ENCODE results near the gene NPPB. TPM values are rescaled to one million over a fixed set of nuclear protein-coding genes. Genes with fewer than 3 reads are reported as not detected.
"Not testable (repeated sequence)": the region's sequence is repeated elsewhere in the genome, so short reads cannot be mapped to it uniquely, and the experiment has no call there.

Gene NPPB
- total RNA-seq: not detected
- 10 to 100 TPM in 1 of 2 donors, under 1 TPM in 1; 0.87 to 25.7 TPM for polyA plus RNA-seq
- long read RNA-seq, donor 1, partial matches to known transcripts: 0 of 2 reads
- long read RNA-seq, donor 1, other reads (novel, unspliced or antisense): 2 of 2 reads
- long read RNA-seq, donor 2, partial matches to known transcripts: 0 of 4 reads
- long read RNA-seq, donor 2, other reads (novel, unspliced or antisense): 1 of 4 reads

GRCh38 chr1:11858613-11858967 lies at the start of gene NPPB:
TSS of gene NPPB (minus strand) at chr1:11858945. CDS start at chr1:11858833, 112 bp downstream.
- H3K4me1 ChIP-seq (ENCODE audit: control insufficient read depth in 1 of 2, insufficient read depth in 2 of 2, low read length in 2 of 2): no peaks in the 10 kb centered on the region
- intact Hi-C loops (cut with DNase I): loop anchor here in 1 of 2 donors (10.0 kb wide), 1 partner anchor 534 kb away; no protein-coding TSS in a partner anchor
- no peak for ATAC-seq (ENCODE audit: low FRiP score)
- no peak for DNase-seq
- H3K4me3 ChIP-seq (ENCODE audit: low read length in 2 of 2): no peak within 1 kb of the TSS
- 18 to 19% methylated on average over 16 of the region's 16 CpGs for WGBS, 2 donors
- H3K9me3 ChIP-seq (ENCODE audit: control insufficient read depth, low read length): no peaks in the 10 kb centered on the region
- H3K27ac ChIP-seq (ENCODE audit: low read depth in 1 of 2, low read length in 2 of 2): no peak within 1 kb of the TSS
- H3K36me3 ChIP-seq (ENCODE audit: control insufficient read depth in 1 of 2, insufficient read depth in 2 of 2, low read length in 1 of 2): no peaks in the 10 kb centered on the region
- H3K27me3 ChIP-seq (ENCODE audit: control insufficient read depth in 1 of 2, insufficient read depth in 2 of 2, low read length in 1 of 2): no peaks in the 10 kb centered on the region

GRCh38 chr1:11908095-11908675 lies 49.4 kb upstream of the NPPB start:
- Histone ChIP-seq H3K36me3 (ENCODE audit: control insufficient read depth in 1 of 2, insufficient read depth in 2 of 2, low read length in 1 of 2) (no peaks in the 10 kb centered on the region), H3K9me3 (ENCODE audit: control insufficient read depth, low read length) (no peaks in the 10 kb centered on the region), H3K4me3 (ENCODE audit: low read length in 2 of 2) (peak overlapping the region; percentile 43 to 59), H3K4me1 (ENCODE audit: control insufficient read depth in 1 of 2, insufficient read depth in 2 of 2, low read length in 2 of 2) (no peaks in the 10 kb centered on the region), H3K27me3 (ENCODE audit: control insufficient read depth in 1 of 2, insufficient read depth in 2 of 2, low read length in 1 of 2) (peaks cover 0 to 5% of the 10 kb centered on the region in 2 donors), H3K27ac (ENCODE audit: low read depth in 1 of 2, low read length in 2 of 2) (peak overlapping the region; percentile 90 to 94)
- WGBS, 2 donors: 0% methylated on average over 24 of the region's 24 CpGs
- intact Hi-C loops (cut with DNase I): loop anchor here in 1 of 2 donors (5.0 kb wide), 1 partner anchor 71 kb away; no protein-coding TSS in a partner anchor
- ATAC-seq (ENCODE audit: low FRiP score) (peak; percentile 91), DNase-seq (no peak)

GRCh38 chr1:11907275-11908094 lies 48.7 kb upstream of the NPPB start:
- H3K36me3 ChIP-seq (ENCODE audit: control insufficient read depth in 1 of 2, insufficient read depth in 2 of 2, low read length in 1 of 2): no peaks in the 10 kb centered on the region
- H3K4me3 ChIP-seq (ENCODE audit: low read length in 2 of 2): no peak overlapping the region
- intact Hi-C loops (cut with DNase I): loop anchor here in 1 of 2 donors (5.0 kb wide), 1 partner anchor 70 kb away; no protein-coding TSS in a partner anchor
- H3K27ac ChIP-seq (ENCODE audit: low read depth in 1 of 2, low read length in 2 of 2): peak overlapping the region; percentile 90 to 93
- H3K9me3 ChIP-seq (ENCODE audit: control insufficient read depth, low read length): no peaks in the 10 kb centered on the region
- H3K27me3 ChIP-seq (ENCODE audit: control insufficient read depth in 1 of 2, insufficient read depth in 2 of 2, low read length in 1 of 2): peaks cover 0 to 5% of the 10 kb centered on the region in 2 donors
- H3K4me1 ChIP-seq (ENCODE audit: control insufficient read depth in 1 of 2, insufficient read depth in 2 of 2, low read length in 2 of 2): no peaks in the 10 kb centered on the region
- 10 to 12% methylated on average over 19 of the region's 19 CpGs for WGBS, 2 donors
- peak; percentile 95 for ATAC-seq (ENCODE audit: low FRiP score)
- peak; percentile 94 to 95 for DNase-seq

GRCh38 chr1:11906870-11907269 lies 48.1 kb upstream of the NPPB start:
- H3K27me3 ChIP-seq (ENCODE audit: control insufficient read depth in 1 of 2, insufficient read depth in 2 of 2, low read length in 1 of 2): peaks cover 0 to 5% of the 10 kb centered on the region in 2 donors
- intact Hi-C loops (cut with DNase I): loop anchor here in 1 of 2 donors (5.0 kb wide), 1 partner anchor 70 kb away; no protein-coding TSS in a partner anchor
- WGBS, 2 donors: 82 to 87% methylated on average over 9 to 10 of the region's 10 CpGs
- ATAC-seq (ENCODE audit: low FRiP score) (no peak), DNase-seq (no peak)
- H3K4me3 ChIP-seq (ENCODE audit: low read length in 2 of 2): no peak overlapping the region
- H3K27ac ChIP-seq (ENCODE audit: low read depth in 1 of 2, low read length in 2 of 2): no peak overlapping the region
- no peaks in the 10 kb centered on the region for H3K9me3 ChIP-seq (ENCODE audit: control insufficient read depth, low read length)
- no peaks in the 10 kb centered on the region for H3K36me3 ChIP-seq (ENCODE audit: control insufficient read depth in 1 of 2, insufficient read depth in 2 of 2, low read length in 1 of 2)
- no peaks in the 10 kb centered on the region for H3K4me1 ChIP-seq (ENCODE audit: control insufficient read depth in 1 of 2, insufficient read depth in 2 of 2, low read length in 2 of 2)

GRCh38 chr1:11904978-11905377 lies 46.2 kb upstream of the NPPB start:
- Histone ChIP-seq H3K36me3 (ENCODE audit: control insufficient read depth in 1 of 2, insufficient read depth in 2 of 2, low read length in 1 of 2) (no peaks in the 10 kb centered on the region), H3K9me3 (ENCODE audit: control insufficient read depth, low read length) (no peaks in the 10 kb centered on the region), H3K4me3 (ENCODE audit: low read length in 2 of 2) (no peak overlapping the region), H3K4me1 (ENCODE audit: control insufficient read depth in 1 of 2, insufficient read depth in 2 of 2, low read length in 2 of 2) (no peaks in the 10 kb centered on the region), H3K27ac (ENCODE audit: low read depth in 1 of 2, low read length in 2 of 2) (no peak overlapping the region), H3K27me3 (ENCODE audit: control insufficient read depth in 1 of 2, insufficient read depth in 2 of 2, low read length in 1 of 2) (peaks cover 0 to 5% of the 10 kb centered on the region in 2 donors)
- no peak for DNase-seq
- 90 to 96% methylated on average over 4 to 5 of the region's 5 CpGs for WGBS, 2 donors
- intact Hi-C loops (cut with DNase I): loop anchor here in 1 of 2 donors (5.0 kb wide), 1 partner anchor 68 kb away; no protein-coding TSS in a partner anchor
- no peak for ATAC-seq (ENCODE audit: low FRiP score)

GRCh38 chr1:11904156-11904555 lies 45.4 kb upstream of the NPPB start:
- H3K36me3 ChIP-seq (ENCODE audit: control insufficient read depth in 1 of 2, insufficient read depth in 2 of 2, low read length in 1 of 2); H3K9me3 ChIP-seq (ENCODE audit: control insufficient read depth, low read length); H3K27ac ChIP-seq (ENCODE audit: low read depth in 1 of 2, low read length in 2 of 2); intact Hi-C loops (cut with DNase I); ATAC-seq (ENCODE audit: low FRiP score); H3K4me1 ChIP-seq (ENCODE audit: control insufficient read depth in 1 of 2, insufficient read depth in 2 of 2, low read length in 2 of 2); H3K4me3 ChIP-seq (ENCODE audit: low read length in 2 of 2); H3K27me3 ChIP-seq (ENCODE audit: control insufficient read depth in 1 of 2, insufficient read depth in 2 of 2, low read length in 1 of 2); DNase-seq: not testable (repeated sequence)
- 90 to 92% methylated on average over 5 of the region's 5 CpGs for WGBS, 2 donors

GRCh38 chr1:11903210-11903609 lies 44.5 kb upstream of the NPPB start:
- intact Hi-C loops (cut with DNase I): no loop called here
- DNase-seq: no peak

GRCh38 chr1:11901446-11901845 lies 42.7 kb upstream of the NPPB start:
- intact Hi-C loops (cut with DNase I): not testable (repeated sequence)

More at GRCh38 chr1:11903210-11903609, 44.5 kb upstream of the NPPB start:
- no peaks in the 10 kb centered on the region for H3K36me3 ChIP-seq (ENCODE audit: control insufficient read depth in 1 of 2, insufficient read depth in 2 of 2, low read length in 1 of 2)
- H3K27ac ChIP-seq (ENCODE audit: low read depth in 1 of 2, low read length in 2 of 2): no peak overlapping the region
- H3K27me3 ChIP-seq (ENCODE audit: control insufficient read depth in 1 of 2, insufficient read depth in 2 of 2, low read length in 1 of 2): no peaks in the 10 kb centered on the region
- no peak for ATAC-seq (ENCODE audit: low FRiP score)
- no peak overlapping the region for H3K4me3 ChIP-seq (ENCODE audit: low read length in 2 of 2)
- no peaks in the 10 kb centered on the region for H3K9me3 ChIP-seq (ENCODE audit: control insufficient read depth, low read length)
- 92 to 97% methylated on average over 1 of the region's 1 CpG for WGBS, 2 donors
- H3K4me1 ChIP-seq (ENCODE audit: control insufficient read depth in 1 of 2, insufficient read depth in 2 of 2, low read length in 2 of 2): no peaks in the 10 kb centered on the region

More at GRCh38 chr1:11901446-11901845, 42.7 kb upstream of the NPPB start:
- H3K9me3 ChIP-seq (ENCODE audit: control insufficient read depth, low read length); ATAC-seq (ENCODE audit: low FRiP score); H3K36me3 ChIP-seq (ENCODE audit: control insufficient read depth in 1 of 2, insufficient read depth in 2 of 2, low read length in 1 of 2); H3K4me1 ChIP-seq (ENCODE audit: control insufficient read depth in 1 of 2, insufficient read depth in 2 of 2, low read length in 2 of 2); DNase-seq; H3K27ac ChIP-seq (ENCODE audit: low read depth in 1 of 2, low read length in 2 of 2); H3K27me3 ChIP-seq (ENCODE audit: control insufficient read depth in 1 of 2, insufficient read depth in 2 of 2, low read length in 1 of 2); H3K4me3 ChIP-seq (ENCODE audit: low read length in 2 of 2): not testable (repeated sequence)
- 66 to 74% methylated on average over 9 of the region's 9 CpGs for WGBS, 2 donors
